ENCODE measurements around the gene ETHE1. TPM values are rescaled to one million over a fixed set of nuclear protein-coding genes. Genes with fewer than 3 reads are reported as not detected.

The ETHE1 gene
- total and polyA plus RNA-seq, 2 donors from 2014 or later, result 61.3 to 81.8 TPM

GRCh38 chr19:43495082-43495481, 31.9 kb downstream of the ETHE1 start:
- FAIRE-seq (no peak), DNase-seq (no peak)
- H3K4me1 ChIP-seq (ENCODE audit: control insufficient read depth in 2 of 3, insufficient read depth in 2 of 3, low read depth in 1 of 3, low read length in 3 of 3), result peaks cover 0 to 3% (median 0%) of the 10 kb centered on the region in 3 donors
- H3K4me3 ChIP-seq (ENCODE audit: low read length in 3 of 3), result no peak overlapping the region
- H3K27me3 ChIP-seq (ENCODE audit: control insufficient read depth, insufficient read depth, low read length), result no peaks in the 10 kb centered on the region
- intact Hi-C loops (cut with DNase I), result no loop called here
- TF ChIP-seq, protein P1, sequence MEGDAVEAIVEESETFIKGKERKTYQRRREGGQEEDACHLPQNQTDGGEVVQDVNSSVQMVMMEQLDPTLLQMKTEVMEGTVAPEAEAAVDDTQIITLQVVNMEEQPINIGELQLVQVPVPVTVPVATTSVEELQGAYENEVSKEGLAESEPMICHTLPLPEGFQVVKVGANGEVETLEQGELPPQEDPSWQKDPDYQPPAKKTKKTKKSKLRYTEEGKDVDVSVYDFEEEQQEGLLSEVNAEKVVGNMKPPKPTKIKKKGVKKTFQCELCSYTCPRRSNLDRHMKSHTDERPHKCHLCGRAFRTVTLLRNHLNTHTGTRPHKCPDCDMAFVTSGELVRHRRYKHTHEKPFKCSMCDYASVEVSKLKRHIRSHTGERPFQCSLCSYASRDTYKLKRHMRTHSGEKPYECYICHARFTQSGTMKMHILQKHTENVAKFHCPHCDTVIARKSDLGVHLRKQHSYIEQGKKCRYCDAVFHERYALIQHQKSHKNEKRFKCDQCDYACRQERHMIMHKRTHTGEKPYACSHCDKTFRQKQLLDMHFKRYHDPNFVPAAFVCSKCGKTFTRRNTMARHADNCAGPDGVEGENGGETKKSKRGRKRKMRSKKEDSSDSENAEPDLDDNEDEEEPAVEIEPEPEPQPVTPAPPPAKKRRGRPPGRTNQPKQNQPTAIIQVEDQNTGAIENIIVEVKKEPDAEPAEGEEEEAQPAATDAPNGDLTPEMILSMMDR (IDR thresholded peaks at IDR 0.05; ENCODE audit: borderline replicate concordance, extremely low read depth, insufficient read depth), result no peak
- no peak overlapping the region for H3K9ac ChIP-seq (ENCODE audit: low read length in 3 of 3)
- H3K9me3 ChIP-seq (ENCODE audit: control insufficient read depth in 2 of 3, insufficient read depth in 1 of 3, low read length in 3 of 3), result no peaks in the 10 kb centered on the region
- no peak overlapping the region for H3K27ac ChIP-seq (ENCODE audit: low read depth in 2 of 2, low read length in 2 of 2)
- H3K36me3 ChIP-seq (ENCODE audit: control insufficient read depth in 2 of 3, insufficient read depth in 3 of 3, low read length in 3 of 3), result peaks cover 0 to 9% (median 3%) of the 10 kb centered on the region in 3 donors

GRCh38 chr19:43490759-43491158, 36.2 kb downstream of the ETHE1 start:
- intact Hi-C loops (cut with DNase I), result no loop called here
- peaks cover 0 to 9% (median 0%) of the 10 kb centered on the region in 3 donors for H3K36me3 ChIP-seq (ENCODE audit: control insufficient read depth in 2 of 3, insufficient read depth in 3 of 3, low read length in 3 of 3)
- TF ChIP-seq, protein P1 (IDR thresholded peaks at IDR 0.05; ENCODE audit: borderline replicate concordance, extremely low read depth, insufficient read depth), result no peak
- H3K9me3 ChIP-seq (ENCODE audit: control insufficient read depth in 2 of 3, insufficient read depth in 1 of 3, low read length in 3 of 3), result no peaks in the 10 kb centered on the region
- H3K4me3 ChIP-seq (ENCODE audit: low read length in 3 of 3), result no peak overlapping the region
- no peaks in the 10 kb centered on the region for H3K4me1 ChIP-seq (ENCODE audit: control insufficient read depth in 2 of 3, insufficient read depth in 2 of 3, low read depth in 1 of 3, low read length in 3 of 3)
- no peak overlapping the region for H3K9ac ChIP-seq (ENCODE audit: low read length in 3 of 3)
- FAIRE-seq (no peak), DNase-seq (peak in 1 of 5 donors; percentile 7)
- H3K27ac ChIP-seq (ENCODE audit: low read depth in 2 of 2, low read length in 2 of 2), result no peak overlapping the region
- no peaks in the 10 kb centered on the region for H3K27me3 ChIP-seq (ENCODE audit: control insufficient read depth, insufficient read depth, low read length)

DNA sequence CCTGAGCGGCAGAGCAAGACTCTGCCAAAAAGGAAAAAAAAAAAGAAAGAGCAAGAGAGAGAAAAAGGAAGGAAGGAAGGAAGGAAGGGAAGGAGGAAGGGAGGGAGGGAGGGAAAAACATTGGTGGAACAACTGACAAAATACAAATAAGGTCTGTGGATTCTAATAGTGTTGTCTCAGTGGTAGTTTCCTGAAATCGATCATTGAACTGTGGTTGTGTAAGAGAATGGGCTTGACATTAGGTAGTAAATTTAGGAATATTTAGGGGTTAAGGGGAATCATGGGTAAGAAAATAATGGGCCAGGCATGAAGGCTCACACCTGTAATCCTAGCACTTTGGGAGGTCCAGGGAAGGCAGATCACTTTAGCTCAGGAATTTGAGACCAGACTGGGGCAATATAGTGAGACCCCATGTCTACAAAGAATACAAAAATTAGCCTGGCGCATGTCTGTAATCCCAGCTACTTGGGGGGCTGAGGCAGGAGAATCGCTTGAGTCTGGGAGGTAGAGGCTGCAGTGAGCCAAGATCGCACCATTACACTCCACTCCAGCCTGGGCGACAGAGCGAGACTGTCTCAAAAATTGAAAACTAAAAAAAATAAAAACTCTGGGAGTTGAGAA, 36.9 kb downstream of the ETHE1 start:
- TF ChIP-seq, protein P1 (IDR thresholded peaks at IDR 0.05; ENCODE audit: borderline replicate concordance, extremely low read depth, insufficient read depth), result no peak
- DNase-seq (peak in 1 of 5 donors; percentile 1), FAIRE-seq (no peak)
- peaks cover 0 to 3% (median 0%) of the 10 kb centered on the region in 3 donors for H3K36me3 ChIP-seq (ENCODE audit: control insufficient read depth in 2 of 3, insufficient read depth in 3 of 3, low read length in 3 of 3)
- H3K27ac ChIP-seq (ENCODE audit: low read depth in 2 of 2, low read length in 2 of 2), result no peak overlapping the region
- no peak overlapping the region for H3K4me3 ChIP-seq (ENCODE audit: low read length in 3 of 3)
- H3K4me1 ChIP-seq (ENCODE audit: control insufficient read depth in 2 of 3, insufficient read depth in 2 of 3, low read depth in 1 of 3, low read length in 3 of 3), result no peaks in the 10 kb centered on the region
- H3K9me3 ChIP-seq (ENCODE audit: control insufficient read depth in 2 of 3, insufficient read depth in 1 of 3, low read length in 3 of 3), result no peaks in the 10 kb centered on the region
- intact Hi-C loops (cut with DNase I), result no loop called here
- H3K9ac ChIP-seq (ENCODE audit: low read length in 3 of 3), result no peak overlapping the region
- no peaks in the 10 kb centered on the region for H3K27me3 ChIP-seq (ENCODE audit: control insufficient read depth, insufficient read depth, low read length)

Data from kidney (tissue), 14 donors.